K562 (cell line): ENCODE data around the gene MLX. TPM values are rescaled to one million over a fixed set of nuclear protein-coding genes. Genes with fewer than 3 reads are reported as not detected.

Source experiments
- ARNT ChIP-seq, 2 experiments: fragments of 450-650 bp; IDR thresholded peaks; 2 replicates each; pipeline ENCODE4 v1.6.1; 2016; ENCODE audit warnings: mild to moderate bottlenecking in 1 of 2
- HNRNPLL ChIP-seq: fragments of 200-400 bp; formaldehyde crosslinking; IDR thresholded peaks from 2 replicates; pipeline ENCODE4 v1.6.1; 2017; ENCODE audit warnings: low read length, low read depth, mild to moderate bottlenecking; ENCODE audit not compliant: poor library complexity, severe bottlenecking
- HOXB6 ChIP-seq: fragments of 250-450 bp; sonication (Bioruptor Pico); IDR thresholded peaks from 2 replicates; pipeline ENCODE4 v1.5.1; 2022; ENCODE audit warnings: mild to moderate bottlenecking, borderline replicate concordance
- JUND ChIP-seq, 2 experiments: IDR thresholded peaks; 2 replicates in 1 of 2; 3 replicates in 1 of 2; pipeline ENCODE4 v1.6.1; 2011; ENCODE audit warnings: borderline replicate concordance in 2 of 2, low read depth in 2 of 2, low read length in 2 of 2, improper control_type of control experiment in 1 of 2, missing biosample characterization in 1 of 2, missing genetic modification characterization in 1 of 2, missing genetic modification reagents in 1 of 2
- KLF10 ChIP-seq: fragments of 250-450 bp; sonication (Bioruptor Pico); IDR thresholded peaks from 2 replicates; pipeline ENCODE4 v1.6.1; 2021; ENCODE audit warnings: matching md5 sums
- KLF16 ChIP-seq: IDR thresholded peaks from 2 replicates; pipeline ENCODE4 v1.6.1; 2016; ENCODE audit warnings: antibody characterized with exemption
- PCBP2 ChIP-seq: fragments of 200-400 bp; formaldehyde crosslinking; IDR thresholded peaks from 2 replicates; pipeline ENCODE4 v1.6.1; 2018; ENCODE audit warnings: low read length, low read depth, mild to moderate bottlenecking, moderate library complexity; ENCODE audit not compliant: poor library complexity, severe bottlenecking
- POLR2A ChIP-seq: fragments of 450-650 bp; conservative IDR thresholded peaks from 2 replicates; pipeline ENCODE4 v1.6.1; 2016
- RAD21 ChIP-seq, 2 experiments: fragments of 250-450 bp in 1 of 2; fragments of 450-650 bp in 1 of 2; sonication (Bioruptor Pico) in 1 of 2; formaldehyde crosslinking in 1 of 2; IDR thresholded peaks in 1 of 2; conservative IDR thresholded peaks in 1 of 2; 2 replicates each; pipeline versions ENCODE4 v1.4.0 to v1.8.0; 2020 to 2022; ENCODE audit warnings: mild to moderate bottlenecking in 2 of 2, moderate library complexity in 1 of 2
- SRSF7 ChIP-seq: fragments of 200-400 bp; formaldehyde crosslinking; optimal IDR thresholded peaks from 2 replicates; pipeline ENCODE3; 2017; ENCODE audit warnings: mild to moderate bottlenecking, low read depth, low read length
- TAF15 ChIP-seq: fragments of 200-400 bp; formaldehyde crosslinking; IDR thresholded peaks from 2 replicates; pipeline ENCODE4 v1.6.1; 2017; ENCODE audit warnings: mild to moderate bottlenecking, low read depth, low read length, moderate library complexity
- ZNF696 ChIP-seq: fragments of 250-450 bp; sonication (Bioruptor Pico); conservative IDR thresholded peaks from 2 replicates; pipeline ENCODE4 v1.4.0; 2020; ENCODE audit warnings: mild to moderate bottlenecking, moderate library complexity
- polyA plus RNA-seq, 8 experiments: library from polyadenylated mRNA; depleted of rRNA in 4 of 8; stranded (reverse) in 5 of 8; unstranded in 3 of 8; fragments of >200 nt; fragmentation: Nextera tagmentation in 2 of 8; fragmentation: Illumina TruSeq in 1 of 8; extraction: Ambion mirVana in 2 of 8; extraction: Trizol in 1 of 8; gene quantifications; 2 replicates each; pipeline versions ENCODE4 v1.2.1 to v1.2.3, GENCODE V29; 2011 to 2014; ENCODE audit warnings: inconsistent platforms in 1 of 8, missing spikeins in 1 of 8
- total RNA-seq, 7 experiments: library from RNA; depleted of rRNA in 6 of 7; stranded (reverse); fragments of >200 nt in 6 of 7; fragmentation: Illumina TruSeq in 2 of 7; extraction: Trizol in 2 of 7; gene quantifications; 2 replicates each; pipeline versions ENCODE4 v1.2.1 to v1.2.3, GENCODE V29; 2011 to 2021; ENCODE audit warnings: low replicate concordance in 1 of 7
- TF ChIP-seq, protein P1 (sequence below): sonication (generic); formaldehyde crosslinking; IDR thresholded peaks from 2 replicates; pipeline ENCODE4 v1.8.0; 2022; ENCODE audit warnings: mild to moderate bottlenecking, missing genetic modification reagents, borderline replicate concordance
- TF ChIP-seq, protein P2 (sequence below), 2 experiments: fragments of 200-800 bp in 1 of 2; sonication (Bioruptor generic) in 1 of 2; sonication (generic) in 1 of 2; formaldehyde crosslinking in 1 of 2; IDR thresholded peaks in 1 of 2; conservative IDR thresholded peaks in 1 of 2; 2 replicates each; pipeline versions ENCODE4 v1.5.0 to v1.6.1; 2016 to 2020; ENCODE audit warnings: missing compliant biosample characterization in 1 of 2, missing genetic modification characterization in 1 of 2, missing genetic modification reagents in 1 of 2
- TF ChIP-seq, protein P3 (sequence below): fragments of 450-650 bp; formaldehyde crosslinking; IDR thresholded peaks from 2 replicates; pipeline ENCODE4 v1.4.0; 2020; ENCODE audit warnings: mild to moderate bottlenecking, moderate library complexity
- TF ChIP-seq, protein P4 (sequence below): fragments of 250-450 bp; sonication (Bioruptor Pico); IDR thresholded peaks from 2 replicates; pipeline ENCODE4 v1.5.0; 2021
- TF ChIP-seq, protein P5 (sequence below): fragments of 250-450 bp; sonication (Bioruptor Pico); IDR thresholded peaks from 2 replicates; pipeline ENCODE4 v1.5.0; 2020; ENCODE audit warnings: mild to moderate bottlenecking
- TF ChIP-seq, protein P6 (sequence below), 2 experiments: fragments of 450-650 bp; conservative IDR thresholded peaks; 2 replicates each; pipeline ENCODE4 v1.6.1; 2017; ENCODE audit warnings: mild to moderate bottlenecking in 2 of 2, moderate library complexity in 2 of 2

Gene MLX
- total and polyA plus RNA-seq, 9 of the 15 experiments (the other 6 are each of a cell fraction or from before 2014, with no cell fraction given) = 42.9 to 100 (median 58.9) TPM

DNA sequence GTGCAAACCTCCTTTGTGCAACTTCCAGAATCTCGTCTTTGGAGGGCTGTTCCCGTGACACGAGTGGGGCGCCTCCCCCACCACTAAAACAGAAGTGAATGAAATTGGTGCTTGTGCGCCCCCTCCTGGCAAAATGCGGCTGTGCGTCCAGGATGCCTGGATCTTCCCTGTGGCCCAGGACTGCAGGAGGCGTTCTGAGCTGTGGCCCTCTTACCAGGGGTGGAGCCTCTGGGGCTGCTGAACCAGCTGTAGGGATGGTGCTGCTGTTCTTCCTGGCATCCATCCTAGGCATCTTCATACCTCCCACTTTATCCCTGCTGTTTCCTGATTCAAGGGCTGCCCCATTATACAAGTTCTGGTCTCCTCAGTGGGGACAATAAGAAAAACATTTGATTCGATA lies 49.4 kb upstream of the MLX start (continued):
- TF ChIP-seq, protein P1, sequence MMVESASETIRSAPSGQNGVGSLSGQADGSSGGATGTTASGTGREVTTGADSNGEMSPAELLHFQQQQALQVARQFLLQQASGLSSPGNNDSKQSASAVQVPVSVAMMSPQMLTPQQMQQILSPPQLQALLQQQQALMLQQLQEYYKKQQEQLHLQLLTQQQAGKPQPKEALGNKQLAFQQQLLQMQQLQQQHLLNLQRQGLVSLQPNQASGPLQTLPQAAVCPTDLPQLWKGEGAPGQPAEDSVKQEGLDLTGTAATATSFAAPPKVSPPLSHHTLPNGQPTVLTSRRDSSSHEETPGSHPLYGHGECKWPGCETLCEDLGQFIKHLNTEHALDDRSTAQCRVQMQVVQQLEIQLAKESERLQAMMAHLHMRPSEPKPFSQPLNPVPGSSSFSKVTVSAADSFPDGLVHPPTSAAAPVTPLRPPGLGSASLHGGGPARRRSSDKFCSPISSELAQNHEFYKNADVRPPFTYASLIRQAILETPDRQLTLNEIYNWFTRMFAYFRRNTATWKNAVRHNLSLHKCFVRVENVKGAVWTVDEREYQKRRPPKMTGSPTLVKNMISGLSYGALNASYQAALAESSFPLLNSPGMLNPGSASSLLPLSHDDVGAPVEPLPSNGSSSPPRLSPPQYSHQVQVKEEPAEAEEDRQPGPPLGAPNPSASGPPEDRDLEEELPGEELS = no peak
- TF ChIP-seq RAD21 (CRISPR knock-in tag; conservative IDR thresholded peaks at IDR 0.05 in 1 of 2, IDR thresholded peaks at IDR 0.05 in 1 of 2) (peak; percentile 73 to 82), HOXB6 (no peak), KLF16 (peak; percentile 41; the same call in 1 of the 2 replicates), KLF10 (CRISPR knock-in tag) (no peak), POLR2A (no peak), ZNF696 (CRISPR knock-in tag) (no peak), TAF15 (no peak), ARNT (IDR thresholded peaks at IDR 0.05) (peak in 1 of 2 experiments; percentile 61; a peak in 1 of 4 replicates), HNRNPLL (no peak), PCBP2 (no peak), SRSF7 (no peak), JUND (IDR thresholded peaks at IDR 0.05; ENCODE audit: borderline replicate concordance, low read depth, low read length) (0 out of 2 replicates have a peak, but pooled peaks have one; percentile 19), JUND (tag; IDR thresholded peaks at IDR 0.05; ENCODE audit: borderline replicate concordance, low read depth, low read length) (peak; percentile 28; the same call in 1 of the 3 replicates)
- TF ChIP-seq, protein P2, sequence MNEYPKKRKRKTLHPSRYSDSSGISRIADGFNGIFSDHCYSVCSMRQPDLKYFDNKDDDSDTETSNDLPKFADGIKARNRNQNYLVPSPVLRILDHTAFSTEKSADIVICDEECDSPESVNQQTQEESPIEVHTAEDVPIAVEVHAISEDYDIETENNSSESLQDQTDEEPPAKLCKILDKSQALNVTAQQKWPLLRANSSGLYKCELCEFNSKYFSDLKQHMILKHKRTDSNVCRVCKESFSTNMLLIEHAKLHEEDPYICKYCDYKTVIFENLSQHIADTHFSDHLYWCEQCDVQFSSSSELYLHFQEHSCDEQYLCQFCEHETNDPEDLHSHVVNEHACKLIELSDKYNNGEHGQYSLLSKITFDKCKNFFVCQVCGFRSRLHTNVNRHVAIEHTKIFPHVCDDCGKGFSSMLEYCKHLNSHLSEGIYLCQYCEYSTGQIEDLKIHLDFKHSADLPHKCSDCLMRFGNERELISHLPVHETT (CRISPR knock-in tag; conservative IDR thresholded peaks at IDR 0.05 in 1 of 2, IDR thresholded peaks at IDR 0.05 in 1 of 2) = no peak
- TF ChIP-seq, protein P3, sequence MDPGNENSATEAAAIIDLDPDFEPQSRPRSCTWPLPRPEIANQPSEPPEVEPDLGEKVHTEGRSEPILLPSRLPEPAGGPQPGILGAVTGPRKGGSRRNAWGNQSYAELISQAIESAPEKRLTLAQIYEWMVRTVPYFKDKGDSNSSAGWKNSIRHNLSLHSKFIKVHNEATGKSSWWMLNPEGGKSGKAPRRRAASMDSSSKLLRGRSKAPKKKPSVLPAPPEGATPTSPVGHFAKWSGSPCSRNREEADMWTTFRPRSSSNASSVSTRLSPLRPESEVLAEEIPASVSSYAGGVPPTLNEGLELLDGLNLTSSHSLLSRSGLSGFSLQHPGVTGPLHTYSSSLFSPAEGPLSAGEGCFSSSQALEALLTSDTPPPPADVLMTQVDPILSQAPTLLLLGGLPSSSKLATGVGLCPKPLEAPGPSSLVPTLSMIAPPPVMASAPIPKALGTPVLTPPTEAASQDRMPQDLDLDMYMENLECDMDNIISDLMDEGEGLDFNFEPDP (CRISPR knock-in tag) = no peak
- TF ChIP-seq, protein P4, sequence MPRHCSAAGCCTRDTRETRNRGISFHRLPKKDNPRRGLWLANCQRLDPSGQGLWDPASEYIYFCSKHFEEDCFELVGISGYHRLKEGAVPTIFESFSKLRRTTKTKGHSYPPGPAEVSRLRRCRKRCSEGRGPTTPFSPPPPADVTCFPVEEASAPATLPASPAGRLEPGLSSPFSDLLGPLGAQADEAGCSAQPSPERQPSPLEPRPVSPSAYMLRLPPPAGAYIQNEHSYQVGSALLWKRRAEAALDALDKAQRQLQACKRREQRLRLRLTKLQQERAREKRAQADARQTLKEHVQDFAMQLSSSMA = no peak
- TF ChIP-seq, protein P5, sequence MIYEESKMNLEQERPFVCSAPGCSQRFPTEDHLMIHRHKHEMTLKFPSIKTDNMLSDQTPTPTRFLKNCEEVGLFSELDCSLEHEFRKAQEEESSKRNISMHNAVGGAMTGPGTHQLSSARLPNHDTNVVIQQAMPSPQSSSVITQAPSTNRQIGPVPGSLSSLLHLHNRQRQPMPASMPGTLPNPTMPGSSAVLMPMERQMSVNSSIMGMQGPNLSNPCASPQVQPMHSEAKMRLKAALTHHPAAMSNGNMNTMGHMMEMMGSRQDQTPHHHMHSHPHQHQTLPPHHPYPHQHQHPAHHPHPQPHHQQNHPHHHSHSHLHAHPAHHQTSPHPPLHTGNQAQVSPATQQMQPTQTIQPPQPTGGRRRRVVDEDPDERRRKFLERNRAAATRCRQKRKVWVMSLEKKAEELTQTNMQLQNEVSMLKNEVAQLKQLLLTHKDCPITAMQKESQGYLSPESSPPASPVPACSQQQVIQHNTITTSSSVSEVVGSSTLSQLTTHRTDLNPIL (CRISPR knock-in tag) = no peak
- TF ChIP-seq, protein P6, sequence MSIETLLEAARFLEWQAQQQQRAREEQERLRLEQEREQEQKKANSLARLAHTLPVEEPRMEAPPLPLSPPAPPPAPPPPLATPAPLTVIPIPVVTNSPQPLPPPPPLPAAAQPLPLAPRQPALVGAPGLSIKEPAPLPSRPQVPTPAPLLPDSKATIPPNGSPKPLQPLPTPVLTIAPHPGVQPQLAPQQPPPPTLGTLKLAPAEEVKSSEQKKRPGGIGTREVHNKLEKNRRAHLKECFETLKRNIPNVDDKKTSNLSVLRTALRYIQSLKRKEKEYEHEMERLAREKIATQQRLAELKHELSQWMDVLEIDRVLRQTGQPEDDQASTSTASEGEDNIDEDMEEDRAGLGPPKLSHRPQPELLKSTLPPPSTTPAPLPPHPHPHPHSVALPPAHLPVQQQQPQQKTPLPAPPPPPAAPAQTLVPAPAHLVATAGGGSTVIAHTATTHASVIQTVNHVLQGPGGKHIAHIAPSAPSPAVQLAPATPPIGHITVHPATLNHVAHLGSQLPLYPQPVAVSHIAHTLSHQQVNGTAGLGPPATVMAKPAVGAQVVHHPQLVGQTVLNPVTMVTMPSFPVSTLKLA (conservative IDR thresholded peaks at IDR 0.05) = no peak
